Measurements from ENCODE around the gene WDFY1. TPM values are rescaled to one million over a fixed set of nuclear protein-coding genes. Genes with fewer than 3 reads are reported as not detected.

Gene WDFY1, protein sequence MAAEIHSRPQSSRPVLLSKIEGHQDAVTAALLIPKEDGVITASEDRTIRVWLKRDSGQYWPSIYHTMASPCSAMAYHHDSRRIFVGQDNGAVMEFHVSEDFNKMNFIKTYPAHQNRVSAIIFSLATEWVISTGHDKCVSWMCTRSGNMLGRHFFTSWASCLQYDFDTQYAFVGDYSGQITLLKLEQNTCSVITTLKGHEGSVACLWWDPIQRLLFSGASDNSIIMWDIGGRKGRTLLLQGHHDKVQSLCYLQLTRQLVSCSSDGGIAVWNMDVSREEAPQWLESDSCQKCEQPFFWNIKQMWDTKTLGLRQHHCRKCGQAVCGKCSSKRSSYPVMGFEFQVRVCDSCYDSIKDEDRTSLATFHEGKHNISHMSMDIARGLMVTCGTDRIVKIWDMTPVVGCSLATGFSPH
- 99.7 TPM for total RNA-seq (ENCODE audit: insufficient read depth, low replicate concordance)

DNA sequence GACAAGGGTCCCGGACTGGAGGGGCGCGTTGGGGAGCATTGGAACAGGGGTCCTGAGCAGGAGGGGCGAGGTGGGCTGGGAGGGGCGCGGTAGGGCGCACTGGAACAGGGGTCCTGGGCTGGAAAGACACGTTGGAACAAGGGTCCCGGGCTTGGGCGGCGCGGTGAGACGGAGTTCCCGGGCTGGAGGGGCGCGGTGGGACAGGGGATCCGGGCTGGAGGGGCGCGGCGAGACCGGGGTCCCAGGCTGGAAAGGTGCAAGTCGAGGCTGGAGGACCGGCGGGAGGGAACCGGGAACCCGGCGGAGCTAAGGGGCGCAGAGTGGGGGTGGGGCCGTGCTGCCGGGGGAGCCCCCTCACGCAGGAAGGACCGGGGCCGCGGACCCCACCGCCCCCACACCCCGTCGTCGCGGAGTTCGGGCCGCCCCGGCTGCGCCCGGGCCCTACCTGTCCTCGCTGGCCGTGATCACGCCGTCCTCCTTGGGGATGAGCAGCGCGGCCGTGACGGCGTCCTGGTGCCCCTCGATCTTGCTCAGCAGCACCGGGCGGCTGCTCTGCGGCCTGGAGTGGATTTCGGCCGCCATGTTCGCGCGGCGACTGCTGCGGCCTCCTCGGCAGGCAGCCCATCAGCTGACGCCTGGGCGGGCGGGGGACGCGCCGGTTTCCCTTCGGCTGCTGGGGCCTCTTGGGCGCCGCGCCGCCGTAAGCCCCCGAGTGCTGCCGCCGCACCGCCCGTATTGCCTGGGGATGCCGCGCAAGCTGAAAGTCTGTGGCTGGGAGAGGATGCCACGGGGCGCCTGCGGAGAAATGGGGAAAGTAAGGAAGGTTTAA, at the start of gene WDFY1:
TSS of gene WDFY1 (minus strand) at position 633 of the 829 bp plus-strand sequence. CDS start at position 582, 51 bp downstream.
- DNase-seq (ENCODE audit: low spot score) = peak; percentile 93

DNA sequence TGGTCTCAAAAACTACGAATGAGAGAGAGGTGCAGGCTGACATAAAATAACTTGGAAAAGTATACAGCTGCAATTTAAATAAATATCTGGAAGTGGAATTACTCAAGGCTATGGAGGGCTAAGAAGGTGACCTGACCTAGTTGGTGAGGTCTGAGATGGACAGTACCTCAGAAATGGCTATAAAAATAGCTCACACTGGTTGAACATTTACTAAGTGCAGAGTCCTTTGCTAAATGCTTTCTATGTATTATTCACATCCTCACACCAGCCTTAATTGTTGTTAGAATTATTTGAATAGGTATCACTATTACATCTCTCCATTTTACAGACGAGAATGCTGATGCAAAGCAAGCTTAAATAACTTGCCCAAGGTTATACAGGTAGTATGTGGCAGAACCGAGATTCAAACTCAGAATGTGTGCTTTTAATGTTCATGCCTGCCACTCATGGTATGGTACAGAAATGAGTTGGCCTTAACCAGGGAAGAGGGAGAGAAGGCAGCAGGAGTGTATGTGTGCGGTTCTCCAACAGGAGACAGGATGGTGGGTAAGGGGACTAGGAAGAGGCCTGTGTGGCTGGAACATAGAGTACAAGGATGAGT, 49.5 kb upstream of the WDFY1 start:
- DNase-seq (ENCODE audit: low spot score) = no peak

DNA sequence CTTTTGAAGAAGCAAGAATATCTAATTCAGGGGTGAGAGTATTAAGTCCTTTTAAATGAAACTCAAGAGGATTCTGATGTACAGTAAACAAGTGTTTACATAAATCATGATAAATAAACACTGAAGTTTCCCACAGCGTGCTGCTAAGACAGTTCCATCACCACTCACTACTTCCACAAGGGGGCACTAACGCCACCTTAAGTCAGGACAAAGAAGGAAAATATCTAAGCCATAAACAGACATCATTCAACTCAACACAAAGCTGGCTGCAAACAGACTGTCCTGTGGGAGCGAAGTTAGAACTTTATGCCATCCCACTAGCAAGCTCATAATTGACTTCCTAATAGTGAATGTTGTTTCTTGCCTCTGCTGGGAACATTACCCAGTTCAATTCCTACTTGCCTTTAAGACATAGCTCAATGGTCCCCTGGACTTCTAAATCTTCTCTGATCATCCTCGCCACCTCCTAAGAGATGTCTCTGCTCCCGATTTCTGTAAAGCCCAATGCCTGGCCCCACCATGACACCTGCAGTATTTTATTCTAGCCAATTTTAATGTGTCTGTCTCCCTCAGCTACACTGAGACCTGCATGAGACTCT, 48.6 kb upstream of the WDFY1 start:
- DNase-seq (ENCODE audit: low spot score) = peak; percentile 85

DNA sequence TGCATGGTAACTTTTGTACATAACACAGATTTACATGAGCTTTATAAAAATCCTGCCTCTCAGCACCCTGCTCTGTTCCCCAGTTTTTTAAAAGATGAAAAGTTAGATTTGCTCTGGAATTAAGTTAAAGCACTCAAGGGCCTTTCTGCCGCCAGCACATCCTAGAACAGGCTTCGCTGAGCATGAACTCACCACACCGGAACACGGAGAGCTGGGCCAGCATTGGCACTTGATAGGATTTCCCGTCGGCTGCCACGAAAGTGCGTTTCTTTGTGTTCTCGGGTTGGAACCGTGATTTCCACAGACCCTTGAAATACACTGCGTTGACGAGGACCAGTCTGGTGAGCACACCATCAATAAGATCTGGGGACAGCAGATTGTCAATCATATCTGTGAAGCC, 46.5 kb upstream of the WDFY1 start:
- no peak for DNase-seq (ENCODE audit: low spot score)

DNA sequence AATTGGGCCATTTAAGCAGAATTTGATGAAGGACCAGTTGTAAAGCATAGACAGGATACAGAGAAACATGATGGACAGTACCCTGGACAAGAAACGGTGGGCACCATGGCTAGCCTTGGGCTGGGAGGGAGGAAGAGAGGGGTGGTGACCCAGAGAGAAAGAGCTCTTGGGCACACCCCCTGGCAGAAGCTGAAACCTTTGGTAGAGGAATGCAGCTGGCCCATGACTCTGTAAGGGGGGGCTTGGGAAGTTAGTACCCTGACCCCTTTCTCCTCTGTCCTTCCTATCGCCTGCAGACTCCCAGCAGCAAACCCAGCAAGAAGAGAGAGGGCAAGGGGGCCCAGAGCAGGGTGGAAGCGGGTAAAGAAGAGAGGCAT, 44.7 kb upstream of the WDFY1 start:
- no peak for DNase-seq (ENCODE audit: low spot score)

DNA sequence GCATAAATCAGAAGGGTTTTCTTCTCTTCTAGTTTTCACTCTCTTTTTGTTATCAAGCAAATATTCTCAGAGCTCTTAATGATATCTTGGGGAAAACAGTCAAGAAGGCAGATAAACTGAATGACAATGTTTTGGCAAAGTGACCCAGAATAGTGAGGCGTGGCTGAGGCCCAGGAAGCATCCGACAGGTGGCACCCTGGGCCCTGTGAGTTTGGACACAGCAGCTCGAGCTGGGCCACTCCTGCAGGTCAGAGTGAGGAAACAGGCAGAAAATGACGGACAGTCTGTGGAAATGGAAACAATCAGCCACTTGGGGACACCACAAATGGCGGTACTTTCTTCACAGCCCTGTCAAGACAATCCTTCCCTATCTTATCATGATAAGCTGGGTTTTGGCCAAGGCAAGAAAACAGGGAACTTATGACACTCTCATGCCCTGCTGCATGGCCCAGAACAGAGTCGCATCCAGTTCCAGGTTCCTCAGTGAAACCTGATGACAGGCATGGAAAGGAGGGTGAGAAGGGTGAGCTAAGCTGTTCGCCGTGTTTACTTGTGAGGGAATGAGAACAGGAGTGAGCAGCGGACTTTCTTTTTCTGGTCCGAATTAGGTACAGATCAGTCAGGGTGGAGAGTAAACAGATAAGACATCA, 44.2 kb upstream of the WDFY1 start:
- no peak for DNase-seq (ENCODE audit: low spot score)

DNA sequence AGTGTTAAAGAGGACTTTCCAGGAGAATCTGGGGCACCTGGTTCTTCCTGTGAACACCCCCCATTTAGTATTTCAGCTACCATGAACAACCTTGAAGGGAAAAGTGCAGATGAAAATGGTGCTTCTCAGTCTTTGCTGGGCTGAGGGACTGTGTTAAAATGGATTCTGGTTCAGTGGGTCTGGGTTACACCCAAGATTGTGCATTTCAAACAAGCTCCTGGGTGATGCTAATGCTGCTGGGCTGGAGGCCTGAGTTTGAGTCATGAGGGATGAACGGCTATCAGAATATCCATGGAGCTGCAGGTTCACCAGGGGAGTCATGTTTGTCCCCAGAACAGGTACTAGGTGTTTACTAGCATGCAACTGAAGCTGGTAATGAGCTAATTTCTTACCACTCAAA, 36.1 kb upstream of the WDFY1 start:
- no peak for DNase-seq (ENCODE audit: low spot score)

DNA sequence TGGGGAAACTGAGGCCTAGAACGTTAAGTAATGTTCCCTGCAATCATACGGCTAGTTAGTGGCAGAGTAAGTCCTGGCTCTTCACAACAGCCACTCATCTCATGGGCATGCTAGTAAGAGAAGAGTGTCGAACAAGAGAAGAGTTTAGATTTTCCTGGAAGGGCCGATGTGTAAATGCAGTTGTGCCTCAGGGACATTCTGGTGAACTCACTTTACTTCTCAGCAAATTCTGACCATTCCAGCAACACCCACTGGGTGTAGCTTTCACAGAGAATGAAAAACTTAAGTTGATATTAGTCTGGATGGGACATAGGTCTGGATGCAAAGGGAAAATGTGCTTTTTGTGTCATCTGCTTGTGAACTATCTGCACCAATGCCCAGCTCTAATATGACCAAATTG, 35.7 kb upstream of the WDFY1 start:
- no peak for DNase-seq (ENCODE audit: low spot score)

DNA sequence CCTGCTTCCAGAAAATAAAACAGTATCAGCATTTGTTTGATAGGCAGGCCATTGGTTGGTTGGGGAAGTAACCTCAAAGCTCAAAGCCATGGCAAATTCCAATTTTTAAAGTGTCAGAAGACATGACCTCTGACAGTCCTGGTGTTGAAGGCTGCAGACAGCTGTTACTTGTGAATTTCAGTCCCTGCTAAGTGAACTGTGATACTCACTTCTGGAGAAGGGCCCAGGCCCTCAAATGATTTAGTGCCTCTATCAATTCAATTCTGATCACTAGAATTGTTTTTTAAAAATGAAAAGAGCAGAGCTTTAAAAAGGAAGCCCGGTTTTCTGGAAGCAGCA, 35.2 kb upstream of the WDFY1 start:
- DNase-seq (ENCODE audit: low spot score) = no peak

DNA sequence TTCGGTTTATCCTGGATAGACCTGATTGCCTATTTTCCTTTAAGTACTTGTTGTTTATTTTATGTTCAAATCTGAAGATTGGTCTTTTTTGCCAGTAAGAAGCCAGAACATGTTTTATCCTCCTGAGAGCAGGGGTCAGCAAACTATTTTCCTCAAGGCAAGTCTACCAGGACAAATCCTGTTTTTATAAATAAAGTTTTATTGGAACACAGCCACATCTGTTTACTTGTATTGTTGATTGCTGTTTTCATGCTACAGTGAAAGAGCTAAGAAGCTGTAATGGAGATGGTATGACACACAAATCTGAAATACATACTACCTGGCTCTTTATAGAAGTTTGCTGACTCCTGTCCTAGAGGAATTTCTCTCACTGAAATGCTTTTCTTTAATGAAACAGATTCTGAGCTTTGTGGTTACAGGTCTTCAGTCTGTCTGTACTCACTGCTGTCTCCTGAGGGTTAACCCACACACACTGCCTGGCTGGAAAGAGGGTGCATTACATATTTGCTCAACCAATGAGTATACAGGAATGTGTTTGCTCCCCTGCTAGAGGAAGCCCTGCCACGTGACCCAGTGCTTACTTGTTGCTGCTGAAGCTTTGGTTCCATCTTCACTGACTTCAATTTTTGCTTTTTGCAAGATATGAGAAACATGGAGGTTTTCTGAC, 34.7 kb upstream of the WDFY1 start:
- no peak for DNase-seq (ENCODE audit: low spot score)

DNA sequence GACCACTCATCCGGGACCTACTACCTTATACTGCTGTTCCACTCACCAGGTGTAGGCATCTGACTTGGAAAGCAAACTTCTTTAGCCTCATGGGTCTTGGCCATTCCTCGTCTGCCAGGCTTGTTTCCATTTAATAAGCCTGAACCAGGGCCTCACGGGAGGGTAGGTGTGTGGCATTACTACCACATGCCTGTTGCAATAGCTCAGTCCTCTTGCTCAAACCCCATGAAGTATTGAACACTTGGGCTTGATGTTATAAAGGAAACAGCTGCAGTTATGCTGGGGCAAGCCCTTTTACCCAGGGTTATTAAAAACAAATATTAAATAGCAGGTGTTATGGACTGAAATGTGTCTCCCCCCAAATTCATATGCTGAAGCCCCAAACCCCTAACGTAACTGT, 33.3 kb upstream of the WDFY1 start:
- no peak for DNase-seq (ENCODE audit: low spot score)

DNA sequence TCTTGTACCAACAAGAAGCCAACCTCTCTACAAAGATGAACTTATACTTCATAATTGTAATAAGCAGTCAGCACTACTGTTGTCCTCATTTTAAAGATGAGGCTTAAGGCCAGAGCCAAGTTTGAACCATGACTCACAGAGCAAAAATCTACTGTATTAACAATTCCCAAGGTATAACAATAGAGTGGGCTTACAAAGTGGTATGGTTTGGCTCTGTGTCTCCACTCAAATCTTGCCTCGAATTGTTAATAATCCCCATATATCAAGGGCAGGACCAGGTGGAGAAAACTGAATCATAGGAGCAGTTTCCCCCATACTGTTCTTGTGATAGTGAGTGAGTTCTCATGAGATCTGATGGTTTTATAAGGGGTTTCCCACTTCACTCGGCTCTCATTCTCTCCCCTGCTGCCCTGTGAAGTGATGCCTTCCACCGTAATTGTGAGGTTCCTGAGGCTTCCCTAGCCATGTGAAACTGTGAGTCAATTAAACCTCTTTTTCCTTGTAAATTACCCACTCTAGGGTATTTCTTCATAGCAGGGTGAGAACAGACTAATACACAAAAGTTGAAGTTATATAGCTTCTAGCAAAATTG, 31.6 kb upstream of the WDFY1 start:
- DNase-seq (ENCODE audit: low spot score) = no peak

DNA sequence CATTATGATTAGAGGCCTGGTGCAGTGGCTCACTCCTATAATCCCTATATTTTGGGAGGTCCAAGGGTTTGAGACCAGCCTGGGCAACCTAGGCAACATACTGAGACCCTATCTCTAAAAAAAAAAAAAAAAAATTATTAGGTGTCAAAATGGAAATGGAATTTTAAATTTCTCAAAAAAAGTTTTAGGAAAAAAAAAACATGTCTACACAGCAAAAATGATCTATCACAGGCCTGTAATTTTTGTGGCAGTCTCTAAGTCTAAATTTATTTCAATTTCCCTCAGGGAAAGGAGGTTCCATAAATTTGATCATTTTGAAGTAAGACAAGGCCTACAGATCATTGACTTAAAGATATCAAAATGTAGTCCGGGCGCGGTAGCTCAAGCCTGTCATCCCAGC, 28.5 kb upstream of the WDFY1 start:
- no peak for DNase-seq (ENCODE audit: low spot score)

DNA sequence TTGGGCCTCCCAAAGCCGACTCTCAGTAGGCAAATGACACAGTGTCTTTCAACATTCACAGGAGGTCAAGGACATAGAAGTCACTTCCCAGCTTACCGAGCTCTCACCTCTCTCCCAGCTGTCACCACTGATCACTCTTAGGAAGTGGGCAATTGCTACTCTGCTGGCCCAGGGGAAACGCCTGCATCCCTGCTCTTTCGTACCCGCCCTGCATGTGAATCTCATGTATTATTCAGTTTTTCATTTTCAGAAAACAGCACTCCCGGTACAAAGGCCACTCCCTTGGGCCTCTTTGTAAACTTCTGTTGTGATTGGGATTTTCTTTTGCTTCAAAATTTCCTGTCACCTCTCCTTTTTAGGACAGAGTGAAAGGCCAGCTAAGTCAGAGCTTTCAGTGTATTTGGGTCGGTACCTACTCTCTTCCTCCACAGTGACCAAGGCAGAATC, 27.5 kb upstream of the WDFY1 start:
- DNase-seq (ENCODE audit: low spot score) = no peak

DNA sequence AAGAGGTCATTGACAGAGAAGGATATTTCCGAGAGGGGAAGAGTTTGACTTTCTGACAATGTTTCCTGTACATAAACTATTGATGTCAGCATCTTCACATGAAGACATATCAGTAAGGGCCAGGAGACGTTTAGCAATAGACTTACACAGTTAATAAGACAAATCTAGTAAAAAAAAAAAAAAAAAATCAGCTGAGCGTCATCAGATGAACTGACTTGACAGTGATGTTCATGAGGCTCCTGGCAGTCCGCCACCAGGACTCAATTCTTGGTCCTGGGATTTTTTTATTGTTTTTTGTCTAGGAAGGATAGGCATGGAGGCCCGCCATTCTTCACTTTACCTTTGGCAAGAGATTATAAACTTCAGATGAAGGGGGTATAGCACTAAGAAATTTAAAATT, 26.6 kb upstream of the WDFY1 start:
- DNase-seq (ENCODE audit: low spot score) = no peak

DNA sequence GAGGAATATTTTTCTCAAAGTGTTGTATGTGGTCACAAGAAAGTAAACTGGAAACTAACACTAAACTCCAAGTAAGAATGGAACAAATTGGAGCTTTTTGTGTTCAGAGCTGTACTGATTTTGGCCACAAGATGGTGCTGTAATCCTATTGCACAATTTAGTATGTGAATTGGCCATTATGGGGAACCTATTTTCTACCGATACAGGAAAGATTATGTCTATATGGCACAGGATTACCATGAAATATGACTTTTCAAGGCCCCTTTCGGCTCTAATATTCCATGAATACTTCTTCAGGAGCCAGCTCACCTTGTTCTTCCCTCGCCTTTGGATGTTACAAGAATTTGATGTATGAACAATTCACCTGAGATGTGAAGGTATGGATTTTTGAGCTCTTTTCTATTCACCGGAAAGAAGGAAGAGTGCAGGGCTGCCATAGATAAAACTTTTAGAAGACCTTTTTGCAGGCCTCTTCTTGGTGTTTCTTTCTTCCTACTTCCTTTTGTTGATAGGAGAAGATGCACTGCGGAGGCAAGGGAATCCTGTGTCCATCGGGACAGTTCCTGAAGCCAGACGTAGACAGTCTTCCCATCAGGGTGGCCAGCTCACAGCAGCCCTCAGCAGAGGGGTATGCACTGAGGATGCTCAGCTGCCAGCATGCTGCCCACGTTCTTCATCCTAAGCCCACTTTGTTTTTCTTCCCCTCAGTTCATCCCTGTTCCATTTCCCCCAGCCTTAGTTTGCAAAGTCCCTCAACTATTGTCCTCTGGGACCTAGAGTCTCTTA, 25.4 kb upstream of the WDFY1 start:
- DNase-seq (ENCODE audit: low spot score) = peak; percentile 66

DNA sequence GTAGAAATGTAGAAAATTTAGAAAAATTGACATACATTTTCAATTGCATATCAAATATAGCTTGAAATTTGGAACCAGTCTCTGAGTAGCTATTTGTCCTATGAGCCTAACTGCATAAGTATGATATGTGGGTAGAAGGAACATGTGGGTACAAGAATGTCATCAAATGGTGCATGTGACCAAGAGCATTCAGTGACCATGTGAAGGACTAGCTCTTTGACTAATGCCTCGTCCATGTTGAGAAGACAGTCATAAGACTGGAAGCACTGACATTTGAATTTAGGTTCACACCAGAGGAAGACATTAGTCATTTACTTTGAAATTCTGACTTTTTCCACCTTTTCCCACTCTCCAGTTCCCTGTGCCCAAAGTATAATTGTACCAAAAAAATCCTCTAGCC, 24.7 kb upstream of the WDFY1 start:
- no peak for DNase-seq (ENCODE audit: low spot score)

DNA sequence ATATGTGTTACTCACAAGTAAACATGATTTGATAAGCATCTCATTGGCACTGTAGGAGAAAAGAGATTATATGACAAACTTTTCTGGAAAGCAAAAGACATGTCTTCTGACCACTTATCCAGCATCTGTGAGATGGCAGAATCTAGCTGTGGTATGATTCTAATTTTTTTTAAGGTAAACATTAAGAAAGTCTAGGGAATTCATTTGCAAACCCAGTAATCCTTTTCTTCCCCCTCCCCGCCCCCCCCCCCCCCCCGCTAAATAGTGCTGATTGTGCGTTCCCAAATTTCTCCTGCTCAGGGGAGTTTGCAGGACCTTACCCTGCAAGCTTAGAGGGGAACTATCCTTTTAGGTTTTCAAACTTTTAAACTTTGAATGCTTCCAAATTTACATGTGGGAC, 24.2 kb upstream of the WDFY1 start:
- no peak for DNase-seq (ENCODE audit: low spot score)

DNA sequence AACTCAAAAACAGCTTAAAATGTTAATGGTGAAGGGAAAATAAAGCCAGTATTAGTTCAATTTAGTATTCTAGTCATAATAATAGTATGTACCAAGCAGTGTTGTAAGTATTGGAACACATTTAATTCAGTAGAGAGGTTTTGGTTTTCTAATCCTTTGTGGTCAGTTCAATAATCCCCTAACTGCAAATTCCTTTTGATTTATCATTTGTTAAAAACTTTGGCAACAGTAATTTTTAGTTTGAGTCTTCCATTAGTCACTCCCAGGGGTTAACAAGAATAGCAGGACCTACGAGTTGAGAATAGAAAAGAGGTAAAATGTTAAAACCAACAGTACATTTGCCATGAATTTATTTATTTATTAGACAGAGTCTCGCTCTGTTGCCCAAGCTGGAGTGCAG, 22.8 kb upstream of the WDFY1 start:
- no peak for DNase-seq (ENCODE audit: low spot score)

DNA sequence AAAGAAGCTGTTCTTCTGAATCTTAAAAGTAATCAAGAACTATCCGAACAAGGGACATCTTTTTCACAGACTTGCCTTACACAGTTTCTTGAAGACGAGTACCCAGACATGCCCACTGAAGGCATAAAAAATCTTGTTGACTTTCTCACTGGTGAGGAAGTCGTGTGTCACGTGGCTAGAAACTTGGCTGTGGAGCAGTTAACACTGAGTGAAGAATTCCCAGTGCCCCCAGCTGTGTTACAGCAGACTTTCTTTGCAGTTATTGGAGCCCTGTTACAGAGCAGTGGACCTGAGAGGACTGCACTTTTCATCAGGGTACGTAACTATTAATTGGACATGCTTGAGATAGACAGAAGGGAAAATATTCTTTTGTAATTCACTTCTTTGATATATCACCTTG, 14.6 kb upstream of the WDFY1 start:
- no peak for DNase-seq (ENCODE audit: low spot score)

Measured in umbilical cord (tissue), 2 donors.